Spleen (tissue), 11 donors: ENCODE results near the gene ERH. TPM values are rescaled to one million over a fixed set of nuclear protein-coding genes. Genes with fewer than 3 reads are reported as not detected.

Source experiments
- DNase-seq: peaks from one replicate; pipeline ENCODE4 v3.0.0-alpha.2; 2020
- H3K27ac ChIP-seq, 8 donors: fragments of 200-600 bp; sonication (generic) in 7 of 8; 1 replicate in 4 of 8; 2 replicates in 4 of 8; pipeline versions ENCODE4 v1.5.0 to v1.8.0; 2016 to 2021; ENCODE audit warnings: inconsistent platforms in 4 of 8, mild to moderate bottlenecking in 4 of 8, moderate library complexity in 1 of 8
- H3K27me3 ChIP-seq, 7 donors: fragments of 200-600 bp; sonication (generic) in 6 of 7; replicated peaks in 1 of 7; 1 replicate in 4 of 7; 2 replicates in 3 of 7; pipeline versions ENCODE4 v1.5.0 to v1.8.0; 2016 to 2021; ENCODE audit warnings: inconsistent platforms in 3 of 7, mild to moderate bottlenecking in 1 of 7
- H3K36me3 ChIP-seq, 6 donors: fragments of 200-600 bp; sonication (generic) in 5 of 6; 1 replicate in 4 of 6; 2 replicates in 2 of 6; pipeline versions ENCODE4 v1.5.0 to v1.8.0; 2016 to 2021; ENCODE audit warnings: inconsistent platforms in 2 of 6
- H3K4me1 ChIP-seq, 6 donors: fragments of 200-600 bp; sonication (generic) in 5 of 6; 1 replicate in 3 of 6; 2 replicates in 3 of 6; pipeline versions ENCODE4 v1.5.0 to v1.8.0; 2016 to 2021; ENCODE audit warnings: inconsistent platforms in 3 of 6
- H3K4me3 ChIP-seq, 8 donors: fragments of 200-600 bp; sonication (generic) in 7 of 8; 1 replicate in 4 of 8; 2 replicates in 4 of 8; pipeline versions ENCODE4 v1.5.0 to v1.8.0; 2016 to 2021; ENCODE audit warnings: inconsistent platforms in 4 of 8, mild to moderate bottlenecking in 4 of 8, moderate library complexity in 2 of 8
- H3K9me3 ChIP-seq, 8 donors: fragments of 200-600 bp; sonication (generic) in 7 of 8; 1 replicate in 4 of 8; 2 replicates in 4 of 8; pipeline versions ENCODE4 v1.5.0 to v1.8.0; 2016 to 2021; ENCODE audit warnings: inconsistent platforms in 4 of 8
- POLR2A ChIP-seq, 3 donors: fragments of 450-650 bp; IDR thresholded peaks; one replicate each; pipeline ENCODE4 v1.5.1; 2017; ENCODE audit warnings: antibody characterized with exemption in 3 of 3, mild to moderate bottlenecking in 1 of 3
- POLR2AphosphoS5 ChIP-seq, 3 donors: sonication (generic); formaldehyde crosslinking; IDR thresholded peaks; one replicate each; pipeline ENCODE4 v1.5.1; 2017; ENCODE audit warnings: antibody characterized with exemption in 3 of 3
- WGBS, 5 donors: extraction: QIAGEN DNeasy Blood & Tissue Kit in 3 of 5; methylation state at CpG; one replicate each; pipeline versions ENCODE4 v1.1.5 to v1.1.7; 2013 to 2018; 5-methylcytosine and 5-hydroxymethylcytosine counted together
- intact Hi-C: fragments of 100-400 bp; cut with DNase I; formaldehyde crosslinking; loops from one replicate; pipeline ENCODE4 v1.15.0; 2023; ENCODE audit warnings: low total_unique reads
- polyA plus RNA-seq, 3 donors: library from polyadenylated mRNA; stranded (reverse); fragments of 200-250 nt; gene quantifications; one replicate each; pipeline ENCODE4 v1.2.1, GENCODE V29; 2013
- total RNA-seq, 7 donors: library from RNA; depleted of rRNA in 3 of 7; stranded (reverse); fragments of >200 nt in 3 of 7; fragmentation: NEBNext Ultra II Directional in 4 of 7; extraction: Animal tissue kit (Norgen Biotek cat#: 25700) in 4 of 7; gene quantifications; one replicate each; pipeline versions ENCODE4 v1.1.0 to v1.2.1, GENCODE V29; 2016 to 2021
- TF ChIP-seq, protein P1 (sequence below), 11 experiments: fragments of 200-600 bp in 7 of 11; fragments of 450-650 bp in 4 of 11; sonication (generic) in 4 of 11; IDR thresholded peaks in 8 of 11; conservative IDR thresholded peaks in 3 of 11; 1 replicate in 7 of 11; 2 replicates in 4 of 11; pipeline versions ENCODE4 v1.4.0 to v1.8.0; 2016 to 2021; ENCODE audit warnings: antibody characterized with exemption in 11 of 11, inconsistent platforms in 4 of 11, mild to moderate bottlenecking in 1 of 11
- donor health status: healthy with polysubstance abuse.
- donor health status: DM: no; HTN: no; CAD: no; lungs with moderate emphysema.
- donor health status: DM: no; HTN: no; CAD: no.
- donor health status: Bipolar disorder and iron deficiency.
- donor health status: healthy.
- donor health status: DM: no; HTN: no; CAD: no.
- donor health status: DM: yes; HTN: yes; CAD: no.

The ERH gene
- total and polyA plus RNA-seq, 10 donors = 53.5 to 182 (median 127) TPM

DNA sequence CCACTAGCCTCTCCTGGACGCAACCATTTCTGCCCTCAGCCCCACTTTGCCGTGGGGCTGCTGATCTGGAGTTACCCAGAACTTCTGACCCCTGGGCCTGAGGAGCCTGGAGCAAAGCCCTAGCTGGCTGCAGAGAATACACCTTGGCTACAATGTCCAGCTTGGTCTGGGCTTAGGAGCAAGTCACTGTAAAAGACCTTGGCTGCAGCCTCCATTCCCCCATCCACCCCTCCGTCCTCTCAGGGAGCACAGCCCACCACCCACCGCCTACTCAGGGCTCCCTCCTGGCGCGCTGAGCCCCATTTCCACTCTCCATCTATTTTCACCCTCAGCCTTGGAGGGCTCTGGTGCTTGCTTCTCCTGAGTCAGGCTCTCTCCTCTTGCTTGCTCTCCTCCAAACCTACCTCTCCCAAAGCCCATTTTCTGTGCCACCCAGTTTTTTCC is 42.9 kb downstream of the ERH start:
- intact Hi-C loops = no loop called here
- H3K9me3 ChIP-seq = no peaks in the 10 kb centered on the region
- no peak for DNase-seq
- peak overlapping the region in 6 of 8 donors; percentile 42 to 75 (median 56) for H3K27ac ChIP-seq
- no peaks in the 10 kb centered on the region for H3K36me3 ChIP-seq
- H3K4me3 ChIP-seq = peak overlapping the region in 1 of 8 donors; percentile 49
- no peak for TF ChIP-seq POLR2A (IDR thresholded peaks at IDR 0.05)
- TF ChIP-seq POLR2AphosphoS5 (IDR thresholded peaks at IDR 0.05) = no peak
- TF ChIP-seq, protein P1, sequence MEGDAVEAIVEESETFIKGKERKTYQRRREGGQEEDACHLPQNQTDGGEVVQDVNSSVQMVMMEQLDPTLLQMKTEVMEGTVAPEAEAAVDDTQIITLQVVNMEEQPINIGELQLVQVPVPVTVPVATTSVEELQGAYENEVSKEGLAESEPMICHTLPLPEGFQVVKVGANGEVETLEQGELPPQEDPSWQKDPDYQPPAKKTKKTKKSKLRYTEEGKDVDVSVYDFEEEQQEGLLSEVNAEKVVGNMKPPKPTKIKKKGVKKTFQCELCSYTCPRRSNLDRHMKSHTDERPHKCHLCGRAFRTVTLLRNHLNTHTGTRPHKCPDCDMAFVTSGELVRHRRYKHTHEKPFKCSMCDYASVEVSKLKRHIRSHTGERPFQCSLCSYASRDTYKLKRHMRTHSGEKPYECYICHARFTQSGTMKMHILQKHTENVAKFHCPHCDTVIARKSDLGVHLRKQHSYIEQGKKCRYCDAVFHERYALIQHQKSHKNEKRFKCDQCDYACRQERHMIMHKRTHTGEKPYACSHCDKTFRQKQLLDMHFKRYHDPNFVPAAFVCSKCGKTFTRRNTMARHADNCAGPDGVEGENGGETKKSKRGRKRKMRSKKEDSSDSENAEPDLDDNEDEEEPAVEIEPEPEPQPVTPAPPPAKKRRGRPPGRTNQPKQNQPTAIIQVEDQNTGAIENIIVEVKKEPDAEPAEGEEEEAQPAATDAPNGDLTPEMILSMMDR (IDR thresholded peaks at IDR 0.05 in 8 of 11, conservative IDR thresholded peaks at IDR 0.05 in 3 of 11) = no peak
- peaks cover 0 to 27% (median 15%) of the 10 kb centered on the region in 6 donors for H3K4me1 ChIP-seq
- 76 to 97% (median 89%) methylated on average over 6 of the region's 6 CpGs for WGBS, 5 donors
- H3K27me3 ChIP-seq = peaks cover 0 to 4% (median 0%) of the 10 kb centered on the region in 7 donors

DNA sequence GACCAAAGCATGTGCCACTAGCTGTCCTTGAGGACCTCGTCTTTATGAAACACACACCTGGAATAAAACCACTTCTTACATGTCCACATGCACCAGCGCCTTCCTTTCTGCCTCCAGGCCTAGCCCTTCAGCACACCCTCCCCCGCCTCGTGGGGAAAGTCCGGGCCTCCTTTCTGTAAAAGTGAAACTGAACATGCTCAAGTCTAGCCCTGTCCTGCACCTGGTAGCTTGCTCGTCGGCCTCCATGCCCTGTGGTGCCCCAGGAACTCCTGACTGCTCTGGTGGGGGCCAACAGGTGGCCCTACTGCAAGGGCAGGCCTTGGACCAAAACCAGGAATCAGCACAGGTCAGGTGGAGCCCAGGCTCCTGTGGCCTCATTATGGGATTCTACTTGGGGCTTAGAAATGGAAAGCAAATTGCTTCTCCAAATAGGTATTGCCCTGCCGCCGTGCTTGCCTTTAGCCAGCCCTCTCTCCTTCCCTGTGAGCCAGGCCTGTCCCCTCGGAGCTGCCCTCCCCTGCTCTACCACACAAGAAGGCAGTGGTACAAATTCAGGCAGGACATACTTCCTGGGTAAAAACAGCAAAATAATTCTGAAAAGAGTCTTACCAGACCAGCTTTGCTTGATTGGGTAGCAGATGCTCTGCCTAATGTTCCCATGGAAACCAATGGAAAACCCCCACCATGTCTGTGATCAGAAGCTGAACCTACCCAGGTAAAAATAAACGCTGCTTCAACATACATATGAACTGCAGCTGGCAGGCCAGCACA is 43.5 kb downstream of the ERH start:
- peak; percentile 88 for DNase-seq
- Histone ChIP-seq H3K27me3 (peaks cover 0 to 6% (median 0%) of the 10 kb centered on the region in 7 donors), H3K36me3 (no peaks in the 10 kb centered on the region), H3K4me1 (peaks cover 0 to 27% (median 15%) of the 10 kb centered on the region in 6 donors), H3K9me3 (no peaks in the 10 kb centered on the region), H3K4me3 (peak overlapping the region in 1 of 8 donors; percentile 49), H3K27ac (peak overlapping the region; percentile 22 to 75 (median 46))
- peak in 2 of 3 donors; percentile 26 to 52 for TF ChIP-seq POLR2AphosphoS5 (IDR thresholded peaks at IDR 0.05)
- TF ChIP-seq, protein P1 (IDR thresholded peaks at IDR 0.05 in 8 of 11, conservative IDR thresholded peaks at IDR 0.05 in 3 of 11) = no peak
- intact Hi-C loops = no loop called here
- 40 to 52% (median 50%) methylated on average over 11 of the region's 11 CpGs for WGBS, 5 donors

- DNase-seq = no peak
- Histone ChIP-seq H3K36me3 (peaks cover 0 to 6% (median 0%) of the 10 kb centered on the region in 6 donors), H3K4me1 (peaks cover 0 to 27% (median 15%) of the 10 kb centered on the region in 6 donors), H3K4me3 (no peak overlapping the region), H3K27ac (no peak overlapping the region), H3K27me3 (peaks cover 0 to 7% (median 0%) of the 10 kb centered on the region in 7 donors), H3K9me3 (no peaks in the 10 kb centered on the region)
- TF ChIP-seq, protein P1 (IDR thresholded peaks at IDR 0.05 in 8 of 11, conservative IDR thresholded peaks at IDR 0.05 in 3 of 11) = no peak
- TF ChIP-seq POLR2AphosphoS5 (IDR thresholded peaks at IDR 0.05) (no peak), POLR2A (IDR thresholded peaks at IDR 0.05) (no peak)
- WGBS, 5 donors = 77 to 94% (median 87%) methylated on average over 3 of the region's 3 CpGs
- intact Hi-C loops = no loop called here
These were observed 44.9 kb downstream of the ERH start for GRCh38 chr14:69353168-69353567.

DNA sequence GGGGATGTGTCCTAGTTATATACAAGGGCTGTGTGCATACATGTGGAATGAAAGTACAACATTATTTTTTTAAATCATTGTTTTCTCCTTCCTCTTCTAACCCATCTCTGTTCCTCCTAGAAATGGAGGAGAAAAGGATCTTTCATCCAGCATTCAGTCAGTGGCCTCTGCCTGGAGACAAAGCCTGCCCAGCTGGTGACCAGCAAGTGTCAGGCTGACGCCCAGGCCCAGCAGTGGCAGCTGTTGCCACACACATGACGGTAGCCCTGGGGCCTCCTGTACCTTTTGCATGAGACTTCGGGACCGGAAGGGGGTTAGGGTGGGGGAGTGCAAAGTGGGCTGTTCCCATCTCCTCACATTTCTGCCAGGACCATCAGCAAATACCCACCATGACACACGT is 46.2 kb downstream of the ERH start:
- H3K4me3 ChIP-seq = no peak overlapping the region
- no peak for TF ChIP-seq POLR2A (IDR thresholded peaks at IDR 0.05)
- no peak for TF ChIP-seq POLR2AphosphoS5 (IDR thresholded peaks at IDR 0.05)
- TF ChIP-seq, protein P1 (IDR thresholded peaks at IDR 0.05 in 8 of 11, conservative IDR thresholded peaks at IDR 0.05 in 3 of 11) = no peak
- intact Hi-C loops = no loop called here
- H3K36me3 ChIP-seq = peaks cover 0 to 6% (median 0%) of the 10 kb centered on the region in 6 donors
- H3K4me1 ChIP-seq = peaks cover 0 to 27% (median 15%) of the 10 kb centered on the region in 6 donors
- DNase-seq = peak; percentile 54
- H3K9me3 ChIP-seq = no peaks in the 10 kb centered on the region
- peaks cover 0 to 13% (median 0%) of the 10 kb centered on the region in 7 donors for H3K27me3 ChIP-seq
- no peak overlapping the region for H3K27ac ChIP-seq
- 77 to 92% (median 80%) methylated on average over 3 to 5 of the region's 5 CpGs for WGBS, 5 donors
